ENCODE measurements around the gene LRP2. TPM values are rescaled to one million over a fixed set of nuclear protein-coding genes. Genes with fewer than 3 reads are reported as not detected.

The LRP2 gene
- total RNA-seq, 1 experiment from 2014 or later, result 260 TPM

DNA sequence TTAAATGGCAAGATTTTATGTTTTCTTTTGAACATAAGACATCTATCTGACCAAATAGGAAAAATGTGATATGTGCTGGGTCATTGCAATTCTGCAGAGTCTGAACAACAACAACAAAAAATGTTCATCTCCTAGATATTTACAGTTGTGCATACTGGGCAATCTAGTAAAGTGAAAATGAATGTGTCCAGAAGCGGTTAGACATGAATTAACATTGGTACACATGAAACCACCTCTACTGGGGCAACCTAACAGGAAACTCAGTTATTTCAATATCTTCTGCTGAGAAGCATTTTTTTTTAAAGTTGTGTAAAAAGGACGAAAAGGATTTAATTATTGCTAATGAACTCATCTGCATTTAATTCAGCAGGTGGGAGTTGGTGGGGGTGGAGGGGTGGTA, 216.1 kb downstream of the LRP2 start:
- POLR2A ChIA-PET, result no interaction called here
- Histone ChIP-seq H3K4me1 (no peaks in the 10 kb centered on the region), H3K9me3 (no peaks in the 10 kb centered on the region), H3K36me3 (ENCODE audit: control insufficient read depth, insufficient read depth, low read length) (peaks cover 1% of the 10 kb centered on the region), H3K27me3 (replicated peaks; ENCODE audit: control insufficient read depth, insufficient read depth, low read length) (no peaks in the 10 kb centered on the region), H3K4me3 (ENCODE audit: low read depth, low read length) (no peak overlapping the region)
- intact Hi-C loops (cut with micrococcal nuclease; ENCODE audit: unreplicated experiment), result no loop called here
- H3K9me3 Mint-ChIP-seq (ENCODE audit: unreplicated experiment), result no peaks in the 10 kb centered on the region
- no peak overlapping the region for H3K4me3 Mint-ChIP-seq (ENCODE audit: unreplicated experiment)
- no peak for DNase-seq
- TF ChIP-seq, protein P1, sequence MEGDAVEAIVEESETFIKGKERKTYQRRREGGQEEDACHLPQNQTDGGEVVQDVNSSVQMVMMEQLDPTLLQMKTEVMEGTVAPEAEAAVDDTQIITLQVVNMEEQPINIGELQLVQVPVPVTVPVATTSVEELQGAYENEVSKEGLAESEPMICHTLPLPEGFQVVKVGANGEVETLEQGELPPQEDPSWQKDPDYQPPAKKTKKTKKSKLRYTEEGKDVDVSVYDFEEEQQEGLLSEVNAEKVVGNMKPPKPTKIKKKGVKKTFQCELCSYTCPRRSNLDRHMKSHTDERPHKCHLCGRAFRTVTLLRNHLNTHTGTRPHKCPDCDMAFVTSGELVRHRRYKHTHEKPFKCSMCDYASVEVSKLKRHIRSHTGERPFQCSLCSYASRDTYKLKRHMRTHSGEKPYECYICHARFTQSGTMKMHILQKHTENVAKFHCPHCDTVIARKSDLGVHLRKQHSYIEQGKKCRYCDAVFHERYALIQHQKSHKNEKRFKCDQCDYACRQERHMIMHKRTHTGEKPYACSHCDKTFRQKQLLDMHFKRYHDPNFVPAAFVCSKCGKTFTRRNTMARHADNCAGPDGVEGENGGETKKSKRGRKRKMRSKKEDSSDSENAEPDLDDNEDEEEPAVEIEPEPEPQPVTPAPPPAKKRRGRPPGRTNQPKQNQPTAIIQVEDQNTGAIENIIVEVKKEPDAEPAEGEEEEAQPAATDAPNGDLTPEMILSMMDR (IDR thresholded peaks at IDR 0.05; ENCODE audit: insufficient read depth in 1 of 2, low read depth in 1 of 2, low read length in 1 of 2, severe bottlenecking in 1 of 2, unreplicated experiment in 1 of 2), result no peak
- no peak overlapping the region for H3K27ac Mint-ChIP-seq (ENCODE audit: unreplicated experiment)
- H3K27me3 Mint-ChIP-seq (ENCODE audit: insufficient read depth, unreplicated experiment), result no peaks in the 10 kb centered on the region
- peaks cover 64% of the 10 kb centered on the region for H3K36me3 Mint-ChIP-seq (ENCODE audit: insufficient read depth, unreplicated experiment)
- BruUV-seq (replicated peaks), result no TSS peak
- no peaks in the 10 kb centered on the region for H3K4me1 Mint-ChIP-seq (ENCODE audit: low read depth, unreplicated experiment)
- CTCF ChIA-PET, result no interaction called here

DNA sequence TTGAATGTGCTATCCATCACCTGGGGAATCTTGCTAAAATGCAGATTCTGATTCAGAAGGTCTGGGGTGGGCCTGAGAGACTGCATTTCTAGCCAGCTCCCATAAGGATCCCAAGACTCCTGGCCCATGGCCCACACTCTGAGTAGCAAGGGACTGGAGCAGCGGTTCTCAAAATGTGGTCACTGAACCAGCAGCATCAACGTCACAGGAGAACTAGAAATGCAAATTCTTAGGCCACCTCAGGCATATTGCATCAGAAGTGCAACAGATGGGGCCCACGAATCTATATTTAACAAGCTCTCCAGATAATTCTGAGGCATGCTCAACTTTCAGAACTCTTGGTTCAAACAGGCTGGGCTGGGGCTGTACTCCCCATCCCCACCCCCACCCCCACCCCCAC, 218.3 kb downstream of the LRP2 start:
- Mint-ChIP-seq H3K27ac (ENCODE audit: unreplicated experiment) (no peak overlapping the region), H3K4me1 (ENCODE audit: low read depth, unreplicated experiment) (no peaks in the 10 kb centered on the region), H3K27me3 (ENCODE audit: insufficient read depth, unreplicated experiment) (no peaks in the 10 kb centered on the region), H3K36me3 (ENCODE audit: insufficient read depth, unreplicated experiment) (peaks cover 48% of the 10 kb centered on the region), H3K9me3 (ENCODE audit: unreplicated experiment) (no peaks in the 10 kb centered on the region), H3K4me3 (ENCODE audit: unreplicated experiment) (no peak overlapping the region)
- no peak for DNase-seq
- TF ChIP-seq, protein P1 (IDR thresholded peaks at IDR 0.05; ENCODE audit: insufficient read depth in 1 of 2, low read depth in 1 of 2, low read length in 1 of 2, severe bottlenecking in 1 of 2, unreplicated experiment in 1 of 2), result no peak
- ChIA-PET POLR2A (no interaction called here), CTCF (no interaction called here)
- intact Hi-C loops (cut with micrococcal nuclease; ENCODE audit: unreplicated experiment), result no loop called here
- no peak overlapping the region for H3K4me3 ChIP-seq (ENCODE audit: low read depth, low read length)
- no peaks in the 10 kb centered on the region for H3K4me1 ChIP-seq
- no TSS peak for BruUV-seq (replicated peaks)
- H3K36me3 ChIP-seq (ENCODE audit: control insufficient read depth, insufficient read depth, low read length), result peaks cover 1% of the 10 kb centered on the region
- no peaks in the 10 kb centered on the region for H3K27me3 ChIP-seq (replicated peaks; ENCODE audit: control insufficient read depth, insufficient read depth, low read length)
- no peaks in the 10 kb centered on the region for H3K9me3 ChIP-seq

DNA sequence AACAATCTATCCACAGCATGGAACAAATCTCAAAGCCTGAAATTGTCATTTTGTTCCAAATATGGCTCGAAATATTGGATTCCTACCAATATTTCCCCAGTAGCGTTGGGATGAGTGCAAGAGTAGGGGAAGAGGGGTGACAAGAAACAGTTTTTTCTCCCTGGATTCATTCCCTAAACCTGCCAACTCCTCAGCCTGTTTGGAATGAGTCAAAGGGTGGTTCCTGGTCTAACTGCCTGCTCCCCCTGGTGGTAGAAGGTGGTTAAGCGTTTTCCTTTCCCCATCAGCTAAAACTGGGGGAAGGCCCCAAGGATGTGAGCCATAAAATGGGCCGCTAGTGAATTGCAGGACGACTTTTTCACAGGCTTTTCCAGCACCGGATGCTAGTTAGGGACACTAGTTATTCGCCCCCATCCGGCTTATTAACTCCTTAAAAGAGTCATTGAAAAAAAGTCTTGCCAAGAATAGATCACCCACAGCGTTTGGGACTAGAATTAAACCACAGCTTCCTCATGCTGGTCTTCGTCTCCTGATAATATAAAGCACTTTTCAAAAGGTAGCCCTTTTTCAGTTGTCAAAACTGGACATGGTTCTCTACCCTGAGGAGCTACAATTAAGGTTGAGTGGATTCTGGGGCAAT, 220.5 kb downstream of the LRP2 start:
- Histone ChIP-seq H3K4me1 (no peaks in the 10 kb centered on the region), H3K9me3 (no peaks in the 10 kb centered on the region), H3K27me3 (replicated peaks; ENCODE audit: control insufficient read depth, insufficient read depth, low read length) (no peaks in the 10 kb centered on the region), H3K4me3 (ENCODE audit: low read depth, low read length) (no peak overlapping the region), H3K36me3 (ENCODE audit: control insufficient read depth, insufficient read depth, low read length) (peaks cover 1% of the 10 kb centered on the region)
- intact Hi-C loops (cut with micrococcal nuclease; ENCODE audit: unreplicated experiment), result loop anchor here (1.0 kb wide), 1 partner anchor 32 kb away; no protein-coding TSS in a partner anchor
- peaks cover 26% of the 10 kb centered on the region for H3K36me3 Mint-ChIP-seq (ENCODE audit: insufficient read depth, unreplicated experiment)
- POLR2A ChIA-PET, result no interaction called here
- no TSS peak for BruUV-seq (replicated peaks)
- CTCF ChIA-PET, result interaction anchor here (0.8 to 1.7 kb wide), 4 partner anchors 10 to 256 kb away, joined by 3 to 13 read pairs (median 5); no protein-coding TSS in a partner anchor
- H3K9me3 Mint-ChIP-seq (ENCODE audit: unreplicated experiment), result no peaks in the 10 kb centered on the region
- H3K27me3 Mint-ChIP-seq (ENCODE audit: insufficient read depth, unreplicated experiment), result no peaks in the 10 kb centered on the region
- H3K27ac Mint-ChIP-seq (ENCODE audit: unreplicated experiment), result peak overlapping the region; percentile 50
- H3K4me1 Mint-ChIP-seq (ENCODE audit: low read depth, unreplicated experiment), result no peaks in the 10 kb centered on the region
- H3K4me3 Mint-ChIP-seq (ENCODE audit: unreplicated experiment), result no peak overlapping the region
- DNase-seq, result peak; percentile 63 to 78
- TF ChIP-seq, protein P1 (IDR thresholded peaks at IDR 0.05; ENCODE audit: insufficient read depth in 1 of 2, low read depth in 1 of 2, low read length in 1 of 2, severe bottlenecking in 1 of 2, unreplicated experiment in 1 of 2), result peak; percentile 72 to 86

Measured in Caco-2 (cell line).